ENCODE measurements around the gene HMGXB4.

- TF ChIP-seq CREB1 (CRISPR knock-in tag; IDR thresholded peaks at IDR 0.05; ENCODE audit: low read depth) (no peak), CTCF (conservative IDR thresholded peaks at IDR 0.05; ENCODE audit: low read depth in 2 of 2) (no peak), EZH2 (IDR thresholded peaks at IDR 0.05; ENCODE audit: low read depth, unreplicated experiment) (no peak), POLR2AphosphoS5 (IDR thresholded peaks at IDR 0.05; ENCODE audit: low read depth) (no peak)
These were observed 58.0 kb downstream of the HMGXB4 start for GRCh38 chr22:35315141-35315854.
